ENCODE measurements around the gene PDYN.

DNA sequence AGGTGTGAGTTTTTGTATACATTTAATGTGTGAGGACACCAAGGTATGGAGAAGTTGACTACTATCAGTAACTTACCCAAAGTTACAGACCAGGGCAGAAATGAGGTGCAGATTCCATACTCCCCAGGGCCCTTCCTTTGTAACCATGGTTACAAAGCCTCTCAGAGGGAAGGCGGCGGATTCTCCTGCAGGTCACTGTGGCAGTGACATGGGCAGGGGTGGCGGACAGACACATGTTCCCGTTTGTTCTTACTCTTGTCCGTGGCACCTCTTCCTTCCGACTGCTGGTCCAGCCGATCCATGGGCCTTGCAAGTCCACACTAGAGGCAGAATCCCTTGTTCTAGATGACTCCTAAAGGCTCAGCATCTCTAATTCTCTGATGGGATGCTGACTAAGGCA lies 43.0 kb downstream of the PDYN start:
- TF ChIP-seq POLR2A (IDR thresholded peaks at IDR 0.05) (no peak), EP300 (IDR thresholded peaks at IDR 0.05; ENCODE audit: low read depth) (no peak)
- TF ChIP-seq, protein P1, sequence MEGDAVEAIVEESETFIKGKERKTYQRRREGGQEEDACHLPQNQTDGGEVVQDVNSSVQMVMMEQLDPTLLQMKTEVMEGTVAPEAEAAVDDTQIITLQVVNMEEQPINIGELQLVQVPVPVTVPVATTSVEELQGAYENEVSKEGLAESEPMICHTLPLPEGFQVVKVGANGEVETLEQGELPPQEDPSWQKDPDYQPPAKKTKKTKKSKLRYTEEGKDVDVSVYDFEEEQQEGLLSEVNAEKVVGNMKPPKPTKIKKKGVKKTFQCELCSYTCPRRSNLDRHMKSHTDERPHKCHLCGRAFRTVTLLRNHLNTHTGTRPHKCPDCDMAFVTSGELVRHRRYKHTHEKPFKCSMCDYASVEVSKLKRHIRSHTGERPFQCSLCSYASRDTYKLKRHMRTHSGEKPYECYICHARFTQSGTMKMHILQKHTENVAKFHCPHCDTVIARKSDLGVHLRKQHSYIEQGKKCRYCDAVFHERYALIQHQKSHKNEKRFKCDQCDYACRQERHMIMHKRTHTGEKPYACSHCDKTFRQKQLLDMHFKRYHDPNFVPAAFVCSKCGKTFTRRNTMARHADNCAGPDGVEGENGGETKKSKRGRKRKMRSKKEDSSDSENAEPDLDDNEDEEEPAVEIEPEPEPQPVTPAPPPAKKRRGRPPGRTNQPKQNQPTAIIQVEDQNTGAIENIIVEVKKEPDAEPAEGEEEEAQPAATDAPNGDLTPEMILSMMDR (IDR thresholded peaks at IDR 0.05) = no peak
